Smooth muscle cell of the coronary artery (primary cell): ENCODE results near the gene FXYD6. TPM values are rescaled to one million over a fixed set of nuclear protein-coding genes. Genes with fewer than 3 reads are reported as not detected.

ENCODE experiments used
- total RNA-seq: library from RNA; depleted of rRNA; stranded (reverse); fragments of >200 nt; gene quantifications from 2 replicates; pipeline ENCODE4 v1.2.3, GENCODE V29; 2014; ENCODE audit warnings: low replicate concordance

FXYD6 gene
- total RNA-seq: not detected in 2 replicates

DNA sequence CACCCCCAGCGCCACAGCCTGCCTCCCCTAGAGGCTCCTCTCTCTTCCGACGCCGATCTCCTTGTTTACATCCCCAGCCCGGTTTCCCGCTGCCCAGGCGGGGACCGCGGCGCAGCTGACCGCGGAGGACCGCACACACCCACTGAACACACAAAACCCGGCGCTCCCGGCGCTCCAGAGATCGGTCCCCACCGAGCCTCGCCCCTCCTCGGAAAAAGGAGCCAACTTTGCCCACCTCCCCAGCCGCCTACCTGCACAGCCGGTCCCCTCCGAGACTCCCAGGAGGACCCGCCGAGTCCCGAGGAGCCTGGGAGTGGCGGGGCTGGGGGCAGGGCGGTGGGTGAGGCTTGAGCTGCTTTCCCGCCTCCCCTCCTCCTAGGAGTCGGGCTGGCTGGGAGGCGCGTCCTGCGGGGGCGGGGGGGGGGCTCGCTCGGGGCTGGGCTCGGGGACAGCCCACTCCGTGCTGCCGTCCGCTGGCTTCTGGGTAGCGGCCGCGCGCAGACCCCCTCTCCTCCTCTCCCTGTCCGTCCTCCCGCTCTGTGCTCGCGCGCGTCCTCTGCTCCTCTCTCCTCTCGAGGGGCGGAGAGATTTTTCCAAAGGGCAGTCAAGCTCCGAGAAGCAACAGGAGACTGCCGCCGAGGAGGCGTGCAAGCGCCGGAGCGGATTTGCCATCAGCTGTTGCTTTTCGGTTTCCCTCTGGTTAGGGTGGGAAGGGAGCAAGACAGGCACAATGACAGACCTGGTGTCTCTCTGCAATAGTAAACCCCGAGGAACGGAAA is at the start of gene FXYD6:
Gene FXYD6, minus strand, starts transcription at position 318 of the 779 bp plus-strand sequence. CDS start 33,882 bp downstream, outside the sequence.

GRCh38 chr11:117824571-117825537 is 51.6 kb downstream of the FXYD6 start, which contains the start of gene FXYD2:
Gene FXYD2 (minus strand): TSS chr11:117824744. CDS start chr11:117824678, 66 bp downstream.

DNA sequence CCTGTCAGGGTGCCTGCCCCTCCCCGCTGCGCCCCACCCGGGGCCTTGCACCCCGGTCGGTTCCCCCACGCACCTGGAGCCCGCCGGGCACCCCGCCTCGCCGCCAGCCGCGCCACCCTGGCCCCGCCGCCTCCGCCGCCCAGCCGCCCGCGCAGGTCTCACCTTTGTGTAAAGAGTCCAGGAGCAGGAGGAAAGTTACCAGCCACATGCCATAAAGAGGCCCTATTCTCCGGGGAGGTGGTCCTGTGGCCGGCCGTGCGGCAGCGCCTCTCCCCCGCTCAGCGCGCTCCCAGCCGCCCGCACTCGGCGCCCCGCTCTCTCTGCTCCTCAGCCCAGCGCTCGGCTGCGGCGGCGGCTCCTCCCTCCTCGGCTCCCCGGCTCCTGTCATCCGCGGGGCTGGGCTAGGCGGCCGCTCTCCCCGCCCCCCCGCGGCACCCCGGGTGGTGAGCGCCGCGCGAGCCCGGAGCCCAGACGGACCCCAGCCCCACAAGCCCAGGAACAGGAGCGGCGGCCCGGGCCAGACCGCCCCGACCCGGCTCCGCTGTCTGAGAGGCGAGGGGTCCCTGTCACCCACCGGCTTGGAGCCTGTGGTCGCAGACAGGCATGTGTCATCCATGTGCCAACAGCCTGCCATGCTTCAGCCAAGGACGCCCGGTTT is 79.5 kb downstream of the FXYD6 start, which contains the start of gene DSCAML1:
Gene DSCAML1, minus strand, starts transcription at position 345 of the 658 bp plus-strand sequence. Its CDS starts 137 bp downstream, at position 208.

Other genes starting within 250 kb of the FXYD6 start
- not detected in 2 replicates for gene DSCAML1, start 79.4 kb downstream of the FXYD6 start, total RNA-seq
- not detected in 2 replicates for gene FXYD2, start 51.9 kb downstream of the FXYD6 start, total RNA-seq
- gene TMPRSS13, start 52.7 kb upstream of the FXYD6 start, total RNA-seq: not detected in 2 replicates
- gene IL10RA, start 109.7 kb upstream of the FXYD6 start, total RNA-seq: 0.08 TPM in 1 of 2 replicates, not detected in the other
- gene TMPRSS4, start 200.4 kb upstream of the FXYD6 start, total RNA-seq: not detected in 2 replicates
- not detected in 2 replicates for gene SMIM35, start 210.3 kb upstream of the FXYD6 start, total RNA-seq